RWPE1 (cell line): ENCODE results near the gene GRAMD1A.
A peak's percentile ranks its signal among the peaks of the same experiment; 100 is the strongest.
"Not testable (repeated sequence)": the region's sequence is repeated elsewhere in the genome, so short reads cannot be mapped to it uniquely, and the experiment has no call there.

Experiments
- CTCF ChIA-PET: fragments of 350-600 bp; sonication (Branson Sonifier 250); formaldehyde crosslinking; extraction: SDS; loops from one replicate; lab custom pipeline; 2021; lab: Yijun Ruan, JAX
- POLR2A ChIA-PET: fragments of 400-600 bp; formaldehyde crosslinking; extraction: SDS; loops from one replicate; lab custom pipeline; 2020; ENCODE audit warnings: antibody characterized with exemption; ENCODE audit not compliant: low non-redundant PET; lab: Yijun Ruan, JAX
- DNase-seq: peaks from one replicate; pipeline ENCODE4 v3.0.0; 2012; ENCODE audit warnings: low spot score
- H3K27ac ChIP-seq: fragments of 450-650 bp; 2 replicates; pipeline ENCODE4 v1.5.1; 2017
- TF ChIP-seq, protein P1 (sequence below): fragments of 450-650 bp; conservative IDR thresholded peaks from 2 replicates; pipeline ENCODE4 v1.5.1; 2017; ENCODE audit warnings: low read depth, mild to moderate bottlenecking

Gene GRAMD1A

GRCh38 chr19:35002037-35002535 lies 2.0 kb downstream of the GRAMD1A start:
- ChIA-PET CTCF (no interaction called here), POLR2A (no interaction called here)
- H3K27ac ChIP-seq, result peak overlapping the region; percentile 89
- TF ChIP-seq, protein P1, sequence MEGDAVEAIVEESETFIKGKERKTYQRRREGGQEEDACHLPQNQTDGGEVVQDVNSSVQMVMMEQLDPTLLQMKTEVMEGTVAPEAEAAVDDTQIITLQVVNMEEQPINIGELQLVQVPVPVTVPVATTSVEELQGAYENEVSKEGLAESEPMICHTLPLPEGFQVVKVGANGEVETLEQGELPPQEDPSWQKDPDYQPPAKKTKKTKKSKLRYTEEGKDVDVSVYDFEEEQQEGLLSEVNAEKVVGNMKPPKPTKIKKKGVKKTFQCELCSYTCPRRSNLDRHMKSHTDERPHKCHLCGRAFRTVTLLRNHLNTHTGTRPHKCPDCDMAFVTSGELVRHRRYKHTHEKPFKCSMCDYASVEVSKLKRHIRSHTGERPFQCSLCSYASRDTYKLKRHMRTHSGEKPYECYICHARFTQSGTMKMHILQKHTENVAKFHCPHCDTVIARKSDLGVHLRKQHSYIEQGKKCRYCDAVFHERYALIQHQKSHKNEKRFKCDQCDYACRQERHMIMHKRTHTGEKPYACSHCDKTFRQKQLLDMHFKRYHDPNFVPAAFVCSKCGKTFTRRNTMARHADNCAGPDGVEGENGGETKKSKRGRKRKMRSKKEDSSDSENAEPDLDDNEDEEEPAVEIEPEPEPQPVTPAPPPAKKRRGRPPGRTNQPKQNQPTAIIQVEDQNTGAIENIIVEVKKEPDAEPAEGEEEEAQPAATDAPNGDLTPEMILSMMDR, result no peak
- DNase-seq, result no peak

GRCh38 chr19:35004517-35005255 lies 4.6 kb downstream of the GRAMD1A start:
- CTCF ChIA-PET, result no interaction called here
- POLR2A ChIA-PET, result no interaction called here
- H3K27ac ChIP-seq, result peak overlapping the region; percentile 45
- DNase-seq, result no peak
- TF ChIP-seq, protein P1, result no peak

- ChIA-PET CTCF (interaction anchor here (0.6 kb wide), 1 partner anchor 608 kb away, joined by 3 read pairs; no protein-coding TSS in a partner anchor), POLR2A (no interaction called here)
- TF ChIP-seq, protein P1, result no peak
- no peak for DNase-seq
- peak overlapping the region; percentile 45 for H3K27ac ChIP-seq
These were observed 5.3 kb downstream of the GRAMD1A start for GRCh38 chr19:35005256-35005977.

DNA sequence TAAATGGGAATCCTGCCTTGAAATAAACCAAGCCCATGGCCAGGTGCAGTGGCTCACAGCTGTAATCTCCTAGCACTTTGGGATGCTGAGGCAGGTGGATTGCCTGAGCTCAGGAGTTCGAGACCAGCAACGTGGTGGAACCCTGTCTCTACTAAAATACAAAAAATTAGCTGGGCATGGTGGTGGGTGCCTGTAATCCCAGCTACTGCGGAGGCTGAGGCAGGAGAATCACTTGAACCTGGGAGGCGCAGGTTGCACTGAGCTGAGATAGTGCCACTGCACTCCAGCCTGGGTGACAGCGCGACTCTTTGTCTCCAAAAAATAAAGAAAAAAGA lies 5.9 kb downstream of the GRAMD1A start:
- POLR2A ChIA-PET, DNase-seq: not testable (repeated sequence)
- peak overlapping the region; percentile 45 for H3K27ac ChIP-seq
- CTCF ChIA-PET, result interaction anchor here (0.6 to 0.7 kb wide), 2 partner anchors 90 to 608 kb away, joined by 3 read pairs; no protein-coding TSS in a partner anchor

DNA sequence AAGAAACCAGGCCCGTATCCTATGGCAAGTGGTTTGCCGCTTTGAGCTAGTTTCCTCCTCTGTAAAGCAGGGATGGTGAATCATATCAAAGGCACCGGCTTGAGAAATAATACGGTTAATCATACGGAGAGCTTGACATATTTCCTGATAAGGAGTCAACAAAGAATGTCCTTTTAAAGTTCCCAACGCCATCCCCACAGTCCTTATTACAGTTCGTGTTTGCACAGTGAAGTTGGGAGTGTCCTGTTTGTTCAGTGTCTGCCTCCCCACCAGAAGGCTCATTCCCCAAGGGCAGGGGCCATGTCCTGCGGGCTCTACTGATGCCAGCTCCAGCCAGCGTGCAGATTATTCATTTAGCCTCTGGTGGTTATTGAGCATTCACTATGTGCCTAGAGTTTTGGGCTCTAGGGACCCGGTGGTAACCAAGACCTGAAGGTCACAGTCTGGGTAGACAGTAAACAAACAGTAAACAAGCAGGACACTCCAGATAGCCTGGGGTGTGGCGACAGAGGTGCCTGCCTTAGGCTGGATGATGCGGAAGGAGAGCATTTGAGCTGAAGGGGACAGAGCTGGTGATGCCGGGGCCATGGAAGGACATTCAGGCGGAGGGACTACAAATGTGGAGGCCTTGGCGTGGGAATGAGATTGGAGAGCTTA lies 6.3 kb downstream of the GRAMD1A start:
- POLR2A ChIA-PET, result no interaction called here
- peak overlapping the region; percentile 45 for H3K27ac ChIP-seq
- CTCF ChIA-PET, result interaction anchor here (0.6 to 0.7 kb wide), 3 partner anchors 38 to 609 kb away, joined by 3 read pairs; no protein-coding TSS in a partner anchor
- DNase-seq, result no peak
- TF ChIP-seq, protein P1, result no peak

- ChIA-PET CTCF (interaction anchor here (0.6 to 0.7 kb wide), 2 partner anchors 37 to 85 kb away, joined by 3 read pairs; no protein-coding TSS in a partner anchor), POLR2A (no interaction called here)
- TF ChIP-seq, protein P1, result no peak
- DNase-seq, result no peak
- H3K27ac ChIP-seq, result peak overlapping the region; percentile 45
These were observed 6.9 kb downstream of the GRAMD1A start for GRCh38 chr19:35006999-35007365.

DNA sequence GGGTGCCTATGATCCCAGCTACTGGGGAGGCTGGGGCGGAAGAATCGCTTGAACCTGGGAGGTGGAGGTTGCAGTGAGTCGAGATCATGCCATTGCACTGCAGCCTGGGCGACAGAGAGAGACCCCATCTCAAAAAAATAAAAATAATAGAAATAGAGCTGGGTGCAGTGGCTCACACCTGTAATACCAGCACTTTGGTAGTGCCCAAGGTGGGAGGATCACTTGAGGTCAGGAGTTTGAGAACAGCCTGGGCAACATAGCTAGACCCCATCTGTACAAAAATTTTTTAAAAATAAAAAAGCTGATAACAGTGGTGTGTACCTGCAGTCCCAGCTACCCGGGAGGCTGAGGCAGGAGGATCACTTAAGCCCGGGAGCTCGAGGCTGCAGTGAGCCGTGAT lies 7.3 kb downstream of the GRAMD1A start:
- DNase-seq, POLR2A ChIA-PET, H3K27ac ChIP-seq: not testable (repeated sequence)
- CTCF ChIA-PET, result interaction anchor here (0.6 to 0.7 kb wide), 2 partner anchors 37 to 84 kb away, joined by 3 read pairs; no protein-coding TSS in a partner anchor
